Ascending aorta (tissue), 2 donors: Measurements from ENCODE around the gene PTPRG. TPM values are rescaled to one million over a fixed set of nuclear protein-coding genes. Genes with fewer than 3 reads are reported as not detected.

Experiments
- DNase-seq, 2 donors: peaks; one replicate each; pipeline ENCODE4 v3.0.0-alpha.2; 2019; ENCODE audit warnings: low spot score in 2 of 2
- H3K27ac ChIP-seq, 2 donors: fragments of 200-600 bp; sonication (generic); one replicate each; pipeline ENCODE4 v1.5.1; 2016 to 2017; ENCODE audit warnings: mild to moderate bottlenecking in 1 of 2
- H3K27me3 ChIP-seq: fragments of 200-600 bp; sonication (generic); one replicate; pipeline ENCODE4 v1.5.1; 2017
- H3K36me3 ChIP-seq, 2 donors: fragments of 200-600 bp; sonication (generic); one replicate each; pipeline ENCODE4 v1.5.1; 2016
- H3K4me1 ChIP-seq, 2 donors: fragments of 200-600 bp; sonication (generic); one replicate each; pipeline ENCODE4 v1.5.1; 2016 to 2017; ENCODE audit warnings: mild to moderate bottlenecking in 1 of 2
- H3K4me3 ChIP-seq, 2 donors: fragments of 200-600 bp; sonication (generic); one replicate each; pipeline ENCODE4 v1.5.1; 2016 to 2017; ENCODE audit warnings: mild to moderate bottlenecking in 1 of 2
- H3K9me3 ChIP-seq, 2 donors: fragments of 200-600 bp; sonication (generic); one replicate each; pipeline ENCODE4 v1.5.1; 2016
- CTCF ChIP-seq, 3 experiments: fragments of 200-600 bp in 2 of 3; fragments of 450-650 bp in 1 of 3; sonication (generic) in 2 of 3; IDR thresholded peaks; one replicate each; pipeline ENCODE4 v1.5.1; 2016 to 2019; ENCODE audit warnings: antibody characterized with exemption in 3 of 3, mild to moderate bottlenecking in 1 of 3, moderate library complexity in 1 of 3
- intact Hi-C: fragments of 100-400 bp; cut with DNase I; formaldehyde crosslinking; loops from one replicate; pipeline ENCODE4 v1.15.1; 2023
- total RNA-seq: library from RNA; depleted of rRNA; stranded (reverse); fragments of >200 nt; gene quantifications from one replicate; pipeline ENCODE4 v1.1.0, GENCODE V29; 2016

Gene PTPRG
- total RNA-seq, 1 donor from 2014 or later, result 129 TPM

- Histone ChIP-seq H3K9me3 (no peaks in the 10 kb centered on the region), H3K4me1 (peaks cover 0 to 9% of the 10 kb centered on the region in 2 donors), H3K36me3 (no peaks in the 10 kb centered on the region), H3K27ac (no peak overlapping the region), H3K27me3 (no peaks in the 10 kb centered on the region), H3K4me3 (no peak overlapping the region)
- intact Hi-C loops, result no loop called here
- no peak for DNase-seq
- no peak for TF ChIP-seq CTCF (IDR thresholded peaks at IDR 0.05)
Observed at GRCh38 chr3:61769266-61769990, 208.1 kb downstream of the PTPRG start.

GRCh38 chr3:61771976-61772375 lies 210.6 kb downstream of the PTPRG start:
- peaks cover 0 to 9% of the 10 kb centered on the region in 2 donors for H3K4me1 ChIP-seq
- H3K9me3 ChIP-seq, result no peaks in the 10 kb centered on the region
- intact Hi-C loops, result no loop called here
- no peak overlapping the region for H3K4me3 ChIP-seq
- no peak for TF ChIP-seq CTCF (IDR thresholded peaks at IDR 0.05)
- no peak for DNase-seq
- H3K27ac ChIP-seq, result no peak overlapping the region
- H3K36me3 ChIP-seq, result no peaks in the 10 kb centered on the region
- H3K27me3 ChIP-seq, result no peaks in the 10 kb centered on the region

- intact Hi-C loops, result no loop called here
Observed at GRCh38 chr3:61772456-61772855, 211.1 kb downstream of the PTPRG start.

GRCh38 chr3:61774279-61774890 lies 213.0 kb downstream of the PTPRG start:
- intact Hi-C loops, result no loop called here
- TF ChIP-seq CTCF (IDR thresholded peaks at IDR 0.05), result no peak

More at GRCh38 chr3:61772456-61772855, 211.1 kb downstream of the PTPRG start:
- Histone ChIP-seq H3K27ac (no peak overlapping the region), H3K4me3 (no peak overlapping the region), H3K4me1 (peaks cover 0 to 9% of the 10 kb centered on the region in 2 donors), H3K9me3 (no peaks in the 10 kb centered on the region), H3K36me3 (no peaks in the 10 kb centered on the region), H3K27me3 (no peaks in the 10 kb centered on the region)
- TF ChIP-seq CTCF (IDR thresholded peaks at IDR 0.05), result no peak
- DNase-seq, result no peak

GRCh38 chr3:61776390-61776789 lies 215.0 kb downstream of the PTPRG start:
- intact Hi-C loops, result no loop called here

More at GRCh38 chr3:61774279-61774890, 213.0 kb downstream of the PTPRG start:
- DNase-seq, result no peak
- Histone ChIP-seq H3K36me3 (no peaks in the 10 kb centered on the region), H3K27ac (no peak overlapping the region), H3K27me3 (no peaks in the 10 kb centered on the region), H3K9me3 (no peaks in the 10 kb centered on the region), H3K4me1 (peaks cover 0 to 5% of the 10 kb centered on the region in 2 donors), H3K4me3 (no peak overlapping the region)

More at GRCh38 chr3:61776390-61776789, 215.0 kb downstream of the PTPRG start:
- Histone ChIP-seq H3K4me3 (no peak overlapping the region), H3K9me3 (no peaks in the 10 kb centered on the region), H3K27me3 (no peaks in the 10 kb centered on the region), H3K27ac (no peak overlapping the region), H3K36me3 (no peaks in the 10 kb centered on the region), H3K4me1 (peaks cover 0 to 4% of the 10 kb centered on the region in 2 donors)
- no peak for TF ChIP-seq CTCF (IDR thresholded peaks at IDR 0.05)
- no peak for DNase-seq
